Panc1 (cell line): ENCODE measurements around the gene COL27A1. TPM values are rescaled to one million over a fixed set of nuclear protein-coding genes. Genes with fewer than 3 reads are reported as not detected.

Experiments used
- ATAC-seq: fragments of 200-7000 bp; cut with Tn5 transposase; 2 replicates; pipeline ENCODE4 v1.9.1; 2020; ENCODE audit warnings: mild to moderate bottlenecking, moderate library complexity
- BruUV-seq: library from RNA; stranded (reverse); fragments of 400-500 nt; replicated peaks from 2 replicates; lab custom pipeline; 2021; lab: Mats Ljungman, UMichigan
- CTCF ChIA-PET: fragments of 300-600 bp; sonication (Branson Sonifier 250); formaldehyde crosslinking; loops from one replicate; lab custom pipeline; 2022; ENCODE audit warnings: antibody characterized with exemption; lab: Charles Lee
- POLR2A ChIA-PET: fragments of 300-600 bp; sonication (Branson Sonifier 250); formaldehyde crosslinking; loops from one replicate; lab custom pipeline; 2022; ENCODE audit warnings: antibody characterized with exemption; lab: Charles Lee
- DNase-seq: peaks from one replicate; pipeline ENCODE4 v3.0.0-alpha.2; 2010; ENCODE audit warnings: low read depth, low spot score
- H3K27ac ChIP-seq: 2 replicates; pipeline ENCODE4 v1.5.1; 2011; ENCODE audit warnings: mild to moderate bottlenecking, low read length, inconsistent platforms
- H3K27me3 ChIP-seq: fragments of 200-500 bp; sonication (Bioruptor generic); 2 replicates; pipeline ENCODE4 v1.6.0; 2014; ENCODE audit warnings: low read length, inconsistent platforms; ENCODE audit not compliant: control insufficient read depth, insufficient read depth
- H3K36me3 ChIP-seq: fragments of 200-500 bp; sonication (Bioruptor generic); 2 replicates; pipeline ENCODE4 v1.5.1; 2014; ENCODE audit warnings: inconsistent platforms, mild to moderate bottlenecking, low read length, moderate library complexity; ENCODE audit not compliant: control insufficient read depth, insufficient read depth
- H3K4me1 ChIP-seq: 2 replicates; pipeline ENCODE4 v1.5.1; 2011; ENCODE audit warnings: inconsistent platforms, mild to moderate bottlenecking, low read length, moderate library complexity; ENCODE audit not compliant: control insufficient read depth, insufficient read depth
- H3K4me3 ChIP-seq, 2 experiments: 2 replicates each; pipeline ENCODE4 v1.5.1; 2011 to 2012; ENCODE audit warnings: low read depth in 2 of 2, low read length in 2 of 2, mild to moderate bottlenecking in 2 of 2, inconsistent platforms in 1 of 2, moderate library complexity in 1 of 2
- H3K9me3 ChIP-seq: fragments of 200-500 bp; sonication (Bioruptor generic); 2 replicates; pipeline ENCODE4 v1.5.1; 2014; ENCODE audit warnings: low read depth, mild to moderate bottlenecking, inconsistent platforms, low read length, moderate library complexity; ENCODE audit not compliant: control insufficient read depth, insufficient read depth
- CTCF ChIP-seq: fragments of 450-650 bp; IDR thresholded peaks from 2 replicates; pipeline ENCODE4 v1.5.1; 2017; ENCODE audit warnings: mild to moderate bottlenecking
- POLR2AphosphoS5 ChIP-seq: IDR thresholded peaks from 2 replicates; pipeline ENCODE4 v1.6.1; 2012; ENCODE audit warnings: mild to moderate bottlenecking, low read depth, low read length, moderate library complexity
- REST ChIP-seq, 2 experiments: IDR thresholded peaks; 2 replicates each; pipeline ENCODE4 v1.6.1; 2011 to 2012; ENCODE audit warnings: low read depth in 2 of 2, control low read depth in 1 of 2, low read length in 1 of 2, mild to moderate bottlenecking in 1 of 2, moderate library complexity in 1 of 2; ENCODE audit not compliant: insufficient read depth in 1 of 2
- SIN3A ChIP-seq: IDR thresholded peaks from 2 replicates; pipeline ENCODE4 v1.6.1; 2012; ENCODE audit warnings: low read depth, mild to moderate bottlenecking, low read length, moderate library complexity, borderline replicate concordance; ENCODE audit not compliant: insufficient read depth
- TCF7L2 ChIP-seq: IDR thresholded peaks from 2 replicates; pipeline ENCODE4 v1.6.1; 2011; ENCODE audit warnings: mild to moderate bottlenecking, low read depth, low read length, inconsistent platforms
- in situ Hi-C: cut with HindIII; loops from 2 replicates; pipeline ENCODE4 v1.10.0; 2016; ENCODE audit warnings: low sequenced_read_pairs, low pct_unique_long_range_greater_than_20kb
- intact Hi-C: fragments of 100-400 bp; cut with micrococcal nuclease; formaldehyde crosslinking; loops from one replicate; pipeline ENCODE4 v1.10.0; 2022; ENCODE audit not compliant: unreplicated experiment
- total RNA-seq: library from RNA; stranded (reverse); gene quantifications from one replicate; pipeline ENCODE4 v1.2.1, GENCODE V29; 2021; ENCODE audit not compliant: unreplicated experiment

The COL27A1 gene
- total RNA-seq, 1 experiment from 2014 or later: 5.1 TPM

- ATAC-seq: peak; percentile 62
- intact Hi-C loops (loop anchor here (2.0 kb wide), 1 partner anchor 136 kb away; the partner anchor contains the start of gene COL27A1), in situ Hi-C loops (no loop called here)
- no TSS peak for BruUV-seq
- POLR2A ChIA-PET: no interaction called here
- Histone ChIP-seq H3K4me1 (peaks cover 15% of the 10 kb centered on the region), H3K4me3 (no peak overlapping the region), H3K27ac (no peak overlapping the region), H3K36me3 (no peaks in the 10 kb centered on the region; the same call in 1 of the 2 replicates), H3K27me3 (no peaks in the 10 kb centered on the region), H3K9me3 (0 out of 2 replicates have a peak, but pooled peaks cover 6% of the 10 kb centered on the region)
- DNase-seq: no peak
- CTCF ChIA-PET: interaction anchor here (0.6 to 1.8 kb wide), 6 partner anchors 53 to 209 kb away, joined by 3 to 15 read pairs (median 6); no protein-coding TSS in a partner anchor
- no peak for TF ChIP-seq REST (IDR thresholded peaks at IDR 0.05; ENCODE audit: insufficient read depth in 1 of 2, low read depth in 2 of 2, low read length in 1 of 2)
- no peak for TF ChIP-seq SIN3A
- peak; percentile 85 for TF ChIP-seq CTCF
- TF ChIP-seq TCF7L2: no peak
These were observed 135.7 kb downstream of the COL27A1 start for GRCh38 chr9:114291064-114291474.

- ATAC-seq (no peak), DNase-seq (no peak)
- BruUV-seq: no TSS peak
- ChIA-PET CTCF (interaction anchor here (1.4 to 1.8 kb wide), 3 partner anchors 135 to 210 kb away, joined by 3 to 15 read pairs (median 13); no protein-coding TSS in a partner anchor), POLR2A (no interaction called here)
- intact Hi-C loops (loop anchor here (2.0 kb wide), 1 partner anchor 137 kb away; the partner anchor contains the start of gene COL27A1), in situ Hi-C loops (no loop called here)
- Histone ChIP-seq H3K4me1 (peaks cover 15% of the 10 kb centered on the region), H3K9me3 (0 out of 2 replicates have a peak, but pooled peaks cover 6% of the 10 kb centered on the region), H3K27ac (no peak overlapping the region), H3K27me3 (no peaks in the 10 kb centered on the region), H3K36me3 (no peaks in the 10 kb centered on the region; the same call in 1 of the 2 replicates), H3K4me3 (no peak overlapping the region)
- TF ChIP-seq POLR2AphosphoS5 (no peak), CTCF (no peak)
These were observed 136.7 kb downstream of the COL27A1 start for GRCh38 chr9:114291886-114292590.
